H1 (cell line): Measurements from ENCODE around the gene TRIM41. TPM values are rescaled to one million over a fixed set of nuclear protein-coding genes. Genes with fewer than 3 reads are reported as not detected.

ENCODE experiments used
- BACH1 ChIP-seq: IDR thresholded peaks from 2 replicates; pipeline ENCODE4 v1.6.1; 2012; ENCODE audit warnings: low read length, improper control_type of control experiment
- BCL11A ChIP-seq, 2 experiments: IDR thresholded peaks; one replicate each; pipeline ENCODE4 v1.6.1; 2011; ENCODE audit warnings: low read depth in 2 of 2, low read length in 2 of 2, mild to moderate bottlenecking in 2 of 2
- CREB1 ChIP-seq: IDR thresholded peaks from 2 replicates; pipeline ENCODE4 v1.6.1; 2012; ENCODE audit warnings: inconsistent platforms
- EP300 ChIP-seq, 2 experiments: IDR thresholded peaks; 1 replicate in 1 of 2; 2 replicates in 1 of 2; pipeline ENCODE4 v1.6.1; 2011 to 2012; ENCODE audit warnings: low read depth in 2 of 2, low read length in 2 of 2, mild to moderate bottlenecking in 2 of 2, borderline replicate concordance in 1 of 2, inconsistent platforms in 1 of 2, moderate library complexity in 1 of 2
- KDM5A ChIP-seq: fragments of 200-600 bp; IDR thresholded peaks from 2 replicates; pipeline ENCODE4 v1.7.1; 2012; ENCODE audit warnings: mild to moderate bottlenecking, low read length, inconsistent platforms, mixed read lengths
- TBP ChIP-seq: IDR thresholded peaks from 2 replicates; pipeline ENCODE4 v1.6.1; 2011; ENCODE audit warnings: low read depth, low read length, improper control_type of control experiment
- polyA plus RNA-seq, 7 experiments: library from polyadenylated mRNA; depleted of rRNA in 3 of 7; stranded (reverse) in 5 of 7; unstranded in 2 of 7; fragments of >200 nt in 5 of 7; fragments of 200-250 nt in 2 of 7; gene quantifications; 1 replicate in 5 of 7; 2 replicates in 1 of 7; 4 replicates in 1 of 7; pipeline versions ENCODE4 v1.2.1 to v1.2.3, GENCODE V29; 2011 to 2013; ENCODE audit warnings: missing spikeins in 2 of 7, mixed read lengths in 2 of 7
- total RNA-seq: library from RNA; stranded (reverse); fragmentation: NEBNext Ultra II Directional; extraction: Animal tissue kit (Norgen Biotek cat#: 25700); gene quantifications from 2 replicates; pipeline ENCODE4 v1.2.1, GENCODE V29; 2021

Gene TRIM41
- total and polyA plus RNA-seq, 2 of the 8 experiments (the other 6 are each of a cell fraction or from before 2014, with no cell fraction given) = 12.9 to 21.6 TPM

- no peak for TF ChIP-seq BCL11A (IDR thresholded peaks at IDR 0.05; ENCODE audit: low read depth in 2 of 2, low read length in 2 of 2)
- no peak for TF ChIP-seq TBP
- no peak for TF ChIP-seq KDM5A
- no peak for TF ChIP-seq BACH1
- no peak for TF ChIP-seq CREB1
- no peak for TF ChIP-seq EP300 (IDR thresholded peaks at IDR 0.05; ENCODE audit: borderline replicate concordance in 1 of 2, low read depth in 2 of 2, low read length in 2 of 2)
Measured at GRCh38 chr5:181212080-181212479, 11.0 kb upstream of the TRIM41 start (continued).
